OCI-LY7 (cell line): ENCODE measurements around the gene IL36B. TPM values are rescaled to one million over a fixed set of nuclear protein-coding genes. Genes with fewer than 3 reads are reported as not detected.

Experiments
- BruUV-seq: library from RNA; stranded (reverse); fragments of 400-500 nt; replicated peaks from 2 replicates; lab custom pipeline; 2021; lab: Mats Ljungman, UMichigan
- CTCF ChIA-PET: fragments of 300-600 bp; sonication (Branson Sonifier 250); formaldehyde crosslinking; loops from one replicate; lab custom pipeline; 2022; ENCODE audit warnings: antibody characterized with exemption; ENCODE audit not compliant: unreplicated experiment; lab: Charles Lee
- POLR2A ChIA-PET: fragments of 300-600 bp; sonication (Branson Sonifier 250); formaldehyde crosslinking; loops from one replicate; lab custom pipeline; 2022; ENCODE audit warnings: antibody characterized with exemption; lab: Charles Lee
- DNase-seq: peaks from one replicate; pipeline ENCODE4 v3.0.0-alpha.2; 2015; ENCODE audit warnings: low spot score
- H2AFZ ChIP-seq: fragments of 200-600 bp; sonication (generic), shearing (Covaris generic); 2 replicates; pipeline ENCODE4 v1.6.1; 2014; ENCODE audit warnings: mild to moderate bottlenecking, antibody characterized with exemption, low read length, moderate library complexity
- H3K27ac ChIP-seq: fragments of 200-600 bp; sonication (generic); 2 replicates; pipeline ENCODE4 v1.5.1; 2014; ENCODE audit warnings: mixed run types, low read depth, mild to moderate bottlenecking, moderate library complexity, low read length, inconsistent platforms; ENCODE audit not compliant: poor library complexity, severe bottlenecking
- H3K36me3 ChIP-seq: fragments of 200-600 bp; sonication (generic); 2 replicates; pipeline ENCODE4 v1.6.1; 2014; ENCODE audit warnings: mild to moderate bottlenecking, antibody characterized with exemption, low read length, moderate library complexity, mixed read lengths; ENCODE audit not compliant: insufficient read depth
- H3K4me1 ChIP-seq: fragments of 200-600 bp; sonication (generic); 2 replicates; pipeline ENCODE4 v1.5.1; 2014; ENCODE audit warnings: mild to moderate bottlenecking, low read length; ENCODE audit not compliant: insufficient read depth, poor library complexity, severe bottlenecking
- H3K4me2 ChIP-seq: fragments of 200-600 bp; sonication (generic); 2 replicates; pipeline ENCODE4 v1.6.1; 2014; ENCODE audit warnings: mild to moderate bottlenecking, low read length
- H3K4me3 ChIP-seq: fragments of 200-600 bp; sonication (generic); 2 replicates; pipeline ENCODE4 v1.5.1; 2014; ENCODE audit warnings: mild to moderate bottlenecking, low read depth, low read length; ENCODE audit not compliant: poor library complexity, severe bottlenecking
- H3K79me2 ChIP-seq: fragments of 200-600 bp; sonication (generic); 2 replicates; pipeline ENCODE4 v1.6.1; 2016; ENCODE audit warnings: low read depth, mild to moderate bottlenecking, low read length, moderate library complexity, mixed read lengths; ENCODE audit not compliant: insufficient read depth
- H3K9me2 ChIP-seq: fragments of 200-600 bp; sonication (generic); 2 replicates; pipeline ENCODE4 v1.6.1; 2016; ENCODE audit warnings: mild to moderate bottlenecking, low read length, mixed read lengths; ENCODE audit not compliant: insufficient read depth
- H3K9me3 ChIP-seq: fragments of 200-600 bp; sonication (generic); 2 replicates; pipeline ENCODE4 v1.6.1; 2014; ENCODE audit warnings: mild to moderate bottlenecking, mixed run types, low read length, mixed read lengths
- H4K20me1 ChIP-seq: fragments of 200-600 bp; sonication (generic); 2 replicates; pipeline ENCODE4 v1.6.1; 2014; ENCODE audit warnings: mild to moderate bottlenecking, antibody characterized with exemption, low read length, moderate library complexity, mixed read lengths; ENCODE audit not compliant: insufficient read depth
- EZH2phosphoT487 ChIP-seq: fragments of 200-600 bp; sonication (generic); IDR thresholded peaks from 2 replicates; pipeline ENCODE4 v1.6.1; 2018; ENCODE audit warnings: low read depth, borderline replicate concordance, mild to moderate bottlenecking, mixed run types, antibody characterized with exemption, low read length, moderate library complexity, mixed read lengths
- intact Hi-C: fragments of 100-400 bp; cut with micrococcal nuclease; formaldehyde crosslinking; loops from one replicate; pipeline ENCODE4 v1.10.0; 2022; ENCODE audit not compliant: unreplicated experiment
- total RNA-seq, 2 experiments: library from RNA; depleted of rRNA in 1 of 2; stranded (reverse); fragments of >200 nt in 1 of 2; shearing (Covaris generic) in 1 of 2; gene quantifications; 2 replicates each; pipeline ENCODE4 v1.2.3, GENCODE V29; 2014 to 2022
- TF ChIP-seq, protein P1 (sequence below): fragments of 200-600 bp; sonication (generic); conservative IDR thresholded peaks from 2 replicates; pipeline ENCODE4 v1.5.1; 2014; ENCODE audit warnings: mild to moderate bottlenecking, antibody characterized with exemption, low read length, moderate library complexity, mixed read lengths

The IL36B gene
- total RNA-seq, 2 experiments from 2014 or later: not detected

DNA sequence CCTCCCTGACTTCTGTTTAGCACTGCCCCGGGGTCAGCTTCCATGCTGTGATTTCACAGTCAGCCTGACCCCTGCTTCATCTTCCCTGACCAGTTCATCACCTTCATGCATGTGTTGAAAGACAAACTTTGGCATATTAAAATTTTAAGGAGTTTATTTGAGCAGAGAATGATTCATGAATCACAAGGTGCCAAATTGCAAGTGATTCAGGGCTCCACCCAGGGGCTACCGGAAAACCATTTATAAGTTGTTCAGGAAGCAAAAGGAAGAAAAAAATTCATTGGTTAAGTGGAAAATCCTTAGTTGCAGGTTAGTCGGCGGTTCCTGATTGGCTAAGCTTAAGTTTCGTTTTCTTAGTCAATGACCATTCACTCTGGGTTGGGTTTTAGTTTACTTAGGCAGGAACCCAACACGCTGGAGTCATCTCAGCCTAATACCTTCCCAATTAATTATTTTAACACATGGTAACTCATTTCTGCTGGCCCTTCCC, 25.7 kb upstream of the IL36B start:
- Histone ChIP-seq H3K27ac (no peak overlapping the region), H4K20me1 (no peaks in the 10 kb centered on the region), H3K4me1 (no peaks in the 10 kb centered on the region), H3K79me2 (no peaks in the 10 kb centered on the region), H3K9me2 (no peaks in the 10 kb centered on the region), H3K36me3 (no peaks in the 10 kb centered on the region), H2AFZ (no peak overlapping the region), H3K4me3 (no peak overlapping the region), H3K9me3 (no peaks in the 10 kb centered on the region), H3K4me2 (no peak overlapping the region)
- CTCF ChIA-PET: no interaction called here
- POLR2A ChIA-PET: no interaction called here
- no TSS peak for BruUV-seq
- no peak for DNase-seq
- TF ChIP-seq, protein P1, sequence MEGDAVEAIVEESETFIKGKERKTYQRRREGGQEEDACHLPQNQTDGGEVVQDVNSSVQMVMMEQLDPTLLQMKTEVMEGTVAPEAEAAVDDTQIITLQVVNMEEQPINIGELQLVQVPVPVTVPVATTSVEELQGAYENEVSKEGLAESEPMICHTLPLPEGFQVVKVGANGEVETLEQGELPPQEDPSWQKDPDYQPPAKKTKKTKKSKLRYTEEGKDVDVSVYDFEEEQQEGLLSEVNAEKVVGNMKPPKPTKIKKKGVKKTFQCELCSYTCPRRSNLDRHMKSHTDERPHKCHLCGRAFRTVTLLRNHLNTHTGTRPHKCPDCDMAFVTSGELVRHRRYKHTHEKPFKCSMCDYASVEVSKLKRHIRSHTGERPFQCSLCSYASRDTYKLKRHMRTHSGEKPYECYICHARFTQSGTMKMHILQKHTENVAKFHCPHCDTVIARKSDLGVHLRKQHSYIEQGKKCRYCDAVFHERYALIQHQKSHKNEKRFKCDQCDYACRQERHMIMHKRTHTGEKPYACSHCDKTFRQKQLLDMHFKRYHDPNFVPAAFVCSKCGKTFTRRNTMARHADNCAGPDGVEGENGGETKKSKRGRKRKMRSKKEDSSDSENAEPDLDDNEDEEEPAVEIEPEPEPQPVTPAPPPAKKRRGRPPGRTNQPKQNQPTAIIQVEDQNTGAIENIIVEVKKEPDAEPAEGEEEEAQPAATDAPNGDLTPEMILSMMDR: no peak
- no peak for TF ChIP-seq EZH2phosphoT487
- intact Hi-C loops: no loop called here

DNA sequence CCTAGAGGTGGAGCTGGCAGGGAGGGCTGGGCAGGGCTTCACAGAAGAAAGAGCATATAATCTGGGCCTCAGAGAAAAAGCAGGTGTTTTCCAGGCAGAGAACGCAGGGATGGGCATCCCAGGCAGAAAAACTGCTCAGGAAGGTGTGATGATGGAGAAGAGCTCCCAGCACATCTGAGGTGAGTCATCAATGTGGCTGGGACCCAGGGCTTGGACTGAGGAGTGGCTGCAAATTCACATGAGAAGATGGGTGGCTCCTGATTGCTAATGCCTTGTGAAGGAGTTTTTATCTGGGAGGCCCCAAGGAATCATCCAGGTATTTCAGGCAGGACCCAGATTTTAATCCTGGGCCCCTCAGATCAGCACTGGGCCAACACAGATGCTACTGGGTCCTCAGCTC, 25.3 kb upstream of the IL36B start:
- Histone ChIP-seq H3K4me1 (no peaks in the 10 kb centered on the region), H3K27ac (no peak overlapping the region), H3K4me2 (no peak overlapping the region), H4K20me1 (no peaks in the 10 kb centered on the region), H3K9me3 (no peaks in the 10 kb centered on the region), H3K4me3 (no peak overlapping the region), H2AFZ (no peak overlapping the region), H3K9me2 (no peaks in the 10 kb centered on the region), H3K79me2 (no peaks in the 10 kb centered on the region), H3K36me3 (no peaks in the 10 kb centered on the region)
- ChIA-PET POLR2A (no interaction called here), CTCF (no interaction called here)
- intact Hi-C loops: no loop called here
- no peak for TF ChIP-seq EZH2phosphoT487
- TF ChIP-seq, protein P1: no peak
- no TSS peak for BruUV-seq
- DNase-seq: no peak

DNA sequence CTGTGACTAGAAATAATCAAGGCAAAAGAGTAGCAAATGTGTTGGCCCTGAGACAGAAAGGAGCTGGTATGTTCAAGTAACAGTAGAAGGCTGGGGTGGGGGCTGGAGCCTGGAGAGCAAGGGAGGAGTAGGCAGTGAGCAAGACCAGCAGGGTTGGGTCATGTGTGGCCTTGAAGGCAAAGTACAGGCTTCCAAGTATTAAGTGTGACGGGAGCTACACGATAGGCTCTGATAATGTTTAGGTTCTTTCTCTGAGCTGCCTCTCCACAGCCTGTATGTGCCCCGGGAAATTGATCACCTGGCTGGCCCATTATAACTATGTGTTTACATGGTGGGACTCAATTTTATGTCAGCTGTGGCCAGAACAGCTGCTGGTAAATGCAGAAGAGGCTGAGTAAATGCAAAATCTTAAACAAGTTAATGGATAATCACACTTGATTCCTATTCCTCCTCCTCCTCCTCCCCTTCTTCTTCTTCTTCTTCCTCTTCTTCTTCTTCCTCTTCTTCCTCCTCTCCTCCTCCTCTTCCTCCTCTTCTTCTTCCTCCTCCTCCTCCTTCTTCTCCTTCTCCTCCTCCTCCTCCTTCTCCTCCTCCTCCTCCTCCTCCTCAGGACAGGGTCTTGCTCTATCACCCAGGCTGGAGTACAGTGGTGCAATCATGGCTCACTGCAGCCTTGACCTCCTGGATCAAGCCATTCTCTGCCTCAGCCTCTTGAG, 24.4 kb upstream of the IL36B start:
- Histone ChIP-seq H4K20me1 (no peaks in the 10 kb centered on the region), H2AFZ (no peak overlapping the region), H3K4me2 (no peak overlapping the region), H3K9me3 (no peaks in the 10 kb centered on the region), H3K36me3 (no peaks in the 10 kb centered on the region), H3K4me1 (no peaks in the 10 kb centered on the region), H3K79me2 (no peaks in the 10 kb centered on the region), H3K27ac (no peak overlapping the region), H3K9me2 (no peaks in the 10 kb centered on the region), H3K4me3 (no peak overlapping the region)
- POLR2A ChIA-PET: no interaction called here
- BruUV-seq: no TSS peak
- TF ChIP-seq, protein P1: no peak
- TF ChIP-seq EZH2phosphoT487: no peak
- CTCF ChIA-PET: no interaction called here
- intact Hi-C loops: no loop called here
- DNase-seq: no peak
